Neural progenitor cell (in vitro differentiated cells): ENCODE data around the gene SEMA6D. TPM values are rescaled to one million over a fixed set of nuclear protein-coding genes. Genes with fewer than 3 reads are reported as not detected.

Source experiments
- DNase-seq: peaks from one replicate; pipeline ENCODE4 v3.0.0-alpha.2; 2016; ENCODE audit warnings: low spot score
- H2AFZ ChIP-seq: fragments of 200-600 bp; sonication (generic); replicated peaks from 2 replicates; pipeline ENCODE4 v1.6.1; 2016; ENCODE audit warnings: antibody characterized with exemption
- H3F3A ChIP-seq: fragments of 200-600 bp; sonication (generic); 2 replicates; pipeline ENCODE4 v1.6.1; 2016; ENCODE audit warnings: antibody characterized with exemption, low read depth
- H3K27ac ChIP-seq: fragments of 200-600 bp; sonication (generic); 2 replicates; pipeline ENCODE4 v1.5.1; 2016; ENCODE audit warnings: mild to moderate bottlenecking
- H3K27me3 ChIP-seq: fragments of 200-600 bp; sonication (generic); 2 replicates; pipeline ENCODE4 v1.6.1; 2016; ENCODE audit warnings: mild to moderate bottlenecking, moderate library complexity
- H3K36me3 ChIP-seq: fragments of 200-600 bp; sonication (generic); 2 replicates; pipeline ENCODE4 v1.5.1; 2016
- H3K4me1 ChIP-seq: fragments of 200-600 bp; sonication (generic); 2 replicates; pipeline ENCODE4 v1.6.1; 2016; ENCODE audit warnings: mixed run types
- H3K4me2 ChIP-seq: fragments of 200-600 bp; sonication (generic); 2 replicates; pipeline ENCODE4 v1.6.1; 2016
- H3K4me3 ChIP-seq: fragments of 200-600 bp; sonication (generic); 2 replicates; pipeline ENCODE4 v1.5.1; 2016
- H3K79me2 ChIP-seq: fragments of 200-600 bp; sonication (generic); 2 replicates; pipeline ENCODE4 v1.6.1; 2016; ENCODE audit warnings: low read depth
- H3K9ac ChIP-seq: fragments of 200-600 bp; sonication (generic); 2 replicates; pipeline ENCODE4 v1.6.1; 2016
- H3K9me3 ChIP-seq: fragments of 200-600 bp; sonication (generic); 2 replicates; pipeline ENCODE4 v1.5.1; 2016; ENCODE audit warnings: low read depth
- H4K20me1 ChIP-seq: fragments of 200-600 bp; sonication (generic); 2 replicates; pipeline ENCODE4 v1.6.1; 2016; ENCODE audit warnings: low read depth
- H3K27ac Mint-ChIP-seq: 3 replicates; pipeline ENCODE4 v1.8.0; 2021; ENCODE audit warnings: mixed read lengths
- H3K27me3 Mint-ChIP-seq: 2 replicates; pipeline ENCODE4 v1.8.0; 2022; ENCODE audit warnings: low read depth, mild to moderate bottlenecking, inconsistent platforms, moderate library complexity, mixed read lengths; ENCODE audit not compliant: insufficient read depth
- H3K36me3 Mint-ChIP-seq: 3 replicates; pipeline ENCODE4 v1.8.0; 2021; ENCODE audit warnings: mixed read lengths
- H3K4me1 Mint-ChIP-seq: 3 replicates; pipeline ENCODE4 v1.8.0; 2021; ENCODE audit warnings: mixed read lengths
- H3K4me3 Mint-ChIP-seq: 3 replicates; pipeline ENCODE4 v1.8.0; 2021; ENCODE audit warnings: mild to moderate bottlenecking, moderate library complexity, mixed read lengths
- H3K9me3 Mint-ChIP-seq: 3 replicates; pipeline ENCODE4 v1.8.0; 2020; ENCODE audit warnings: mixed read lengths
- EZH2 ChIP-seq: fragments of 200-600 bp; sonication (generic); IDR thresholded peaks from 2 replicates; pipeline ENCODE4 v1.6.1; 2017; ENCODE audit warnings: antibody characterized with exemption, mild to moderate bottlenecking, moderate library complexity
- EZH2phosphoT487 ChIP-seq: fragments of 200-600 bp; sonication (generic); IDR thresholded peaks from 2 replicates; pipeline ENCODE4 v1.6.1; 2017; ENCODE audit warnings: antibody characterized with exemption
- total RNA-seq: library from RNA; depleted of rRNA; stranded (reverse); fragments of >200 nt; gene quantifications from 2 replicates; pipeline ENCODE4 v1.2.3, GENCODE V29; 2015; ENCODE audit warnings: low replicate concordance
- TF ChIP-seq, protein P1 (sequence below): fragments of 200-600 bp; sonication (generic); IDR thresholded peaks from 2 replicates; pipeline ENCODE4 v1.5.1; 2017; ENCODE audit warnings: antibody characterized with exemption, mild to moderate bottlenecking

SEMA6D gene
- total RNA-seq, 1 donor from 2014 or later = 23.5 TPM

DNA sequence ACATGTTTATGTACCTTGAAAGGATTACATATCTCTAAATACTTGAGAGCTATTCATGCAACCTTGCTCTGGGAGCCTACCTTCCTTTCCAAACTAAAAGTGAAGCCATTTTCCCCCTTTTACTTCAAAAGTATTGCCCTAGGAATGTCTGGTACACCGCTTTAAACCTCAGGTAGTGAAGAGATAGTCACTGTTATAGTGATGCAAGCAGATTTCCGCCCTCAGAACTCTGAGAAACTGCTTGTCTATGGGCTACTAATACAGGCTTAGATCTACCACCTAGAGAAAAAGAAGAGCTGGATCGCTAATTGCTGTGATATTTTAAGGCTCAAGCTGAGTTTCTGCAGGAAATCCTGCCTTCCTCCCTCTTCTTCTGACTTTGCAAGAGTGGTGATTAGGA is 78.6 kb downstream of the SEMA6D start:
- Mint-ChIP-seq H3K27me3 (peaks cover 3% of the 10 kb centered on the region), H3K9me3 (no peaks in the 10 kb centered on the region), H3K4me3 (no peak overlapping the region), H3K27ac (no peak overlapping the region), H3K4me1 (peaks cover 6% of the 10 kb centered on the region), H3K36me3 (no peaks in the 10 kb centered on the region)
- no peak overlapping the region for H3K4me2 ChIP-seq
- no peaks in the 10 kb centered on the region for H3K36me3 ChIP-seq
- no peak overlapping the region for H3K4me3 ChIP-seq
- no peaks in the 10 kb centered on the region for H3K79me2 ChIP-seq
- no peak overlapping the region for H3K9ac ChIP-seq
- no peaks in the 10 kb centered on the region for H3K27me3 ChIP-seq
- no peaks in the 10 kb centered on the region for H3F3A ChIP-seq
- H3K27ac ChIP-seq = no peak overlapping the region
- no peaks in the 10 kb centered on the region for H3K9me3 ChIP-seq
- TF ChIP-seq, protein P1, sequence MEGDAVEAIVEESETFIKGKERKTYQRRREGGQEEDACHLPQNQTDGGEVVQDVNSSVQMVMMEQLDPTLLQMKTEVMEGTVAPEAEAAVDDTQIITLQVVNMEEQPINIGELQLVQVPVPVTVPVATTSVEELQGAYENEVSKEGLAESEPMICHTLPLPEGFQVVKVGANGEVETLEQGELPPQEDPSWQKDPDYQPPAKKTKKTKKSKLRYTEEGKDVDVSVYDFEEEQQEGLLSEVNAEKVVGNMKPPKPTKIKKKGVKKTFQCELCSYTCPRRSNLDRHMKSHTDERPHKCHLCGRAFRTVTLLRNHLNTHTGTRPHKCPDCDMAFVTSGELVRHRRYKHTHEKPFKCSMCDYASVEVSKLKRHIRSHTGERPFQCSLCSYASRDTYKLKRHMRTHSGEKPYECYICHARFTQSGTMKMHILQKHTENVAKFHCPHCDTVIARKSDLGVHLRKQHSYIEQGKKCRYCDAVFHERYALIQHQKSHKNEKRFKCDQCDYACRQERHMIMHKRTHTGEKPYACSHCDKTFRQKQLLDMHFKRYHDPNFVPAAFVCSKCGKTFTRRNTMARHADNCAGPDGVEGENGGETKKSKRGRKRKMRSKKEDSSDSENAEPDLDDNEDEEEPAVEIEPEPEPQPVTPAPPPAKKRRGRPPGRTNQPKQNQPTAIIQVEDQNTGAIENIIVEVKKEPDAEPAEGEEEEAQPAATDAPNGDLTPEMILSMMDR = no peak
- TF ChIP-seq EZH2 (no peak), EZH2phosphoT487 (no peak)
- DNase-seq = no peak
- H2AFZ ChIP-seq = peak overlapping the region; percentile 39
- no peaks in the 10 kb centered on the region for H4K20me1 ChIP-seq
- H3K4me1 ChIP-seq = peaks cover 13% of the 10 kb centered on the region

DNA sequence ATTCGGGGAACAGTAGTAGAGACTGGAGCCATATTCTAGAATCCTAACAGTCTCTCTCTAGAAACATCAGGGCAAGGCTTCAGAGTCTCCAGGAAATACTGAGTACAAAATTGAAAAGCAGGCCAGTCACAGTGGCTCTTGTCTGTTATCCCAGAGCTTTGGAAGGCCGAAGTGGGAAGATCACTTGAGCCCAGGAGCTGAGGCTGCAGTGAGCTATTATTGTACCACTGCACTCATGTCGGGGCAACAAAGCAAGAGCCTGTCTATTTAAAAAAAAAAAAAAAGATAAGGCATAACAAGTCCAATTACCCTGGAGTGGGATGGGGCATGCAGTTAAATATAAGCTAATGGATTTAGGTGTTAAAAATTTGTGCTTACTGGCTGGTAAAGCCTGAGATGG is 79.0 kb downstream of the SEMA6D start:
- H3K27ac ChIP-seq = no peak overlapping the region
- H3K36me3 ChIP-seq = no peaks in the 10 kb centered on the region
- H2AFZ ChIP-seq = peak overlapping the region; percentile 39

DNA sequence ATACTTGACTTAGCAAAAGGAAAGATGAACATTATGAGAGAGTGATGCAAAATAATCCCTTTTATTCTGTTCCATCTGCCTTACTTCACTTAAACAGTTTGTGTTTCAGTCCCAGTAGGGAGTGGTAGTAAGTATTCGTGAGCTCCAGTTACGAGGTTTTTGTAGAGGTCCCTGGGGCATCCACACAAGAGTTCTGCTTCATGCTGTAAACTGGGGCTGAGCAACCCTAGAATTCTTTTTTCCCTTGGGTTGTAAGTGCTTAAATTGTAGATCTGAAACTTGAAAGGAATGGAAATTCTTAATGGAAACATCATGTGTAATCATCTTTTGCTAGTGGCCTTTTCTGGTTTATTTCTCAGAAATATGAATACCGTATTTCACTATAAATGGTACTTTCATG is 79.5 kb downstream of the SEMA6D start:
- DNase-seq = no peak
- Mint-ChIP-seq H3K4me3 (no peak overlapping the region), H3K27ac (peak overlapping the region; percentile 32), H3K36me3 (no peaks in the 10 kb centered on the region), H3K9me3 (no peaks in the 10 kb centered on the region), H3K4me1 (peaks cover 6% of the 10 kb centered on the region), H3K27me3 (peaks cover 8% of the 10 kb centered on the region)
- no peak overlapping the region for H3K4me2 ChIP-seq
- TF ChIP-seq EZH2phosphoT487 (no peak), EZH2 (no peak)
- TF ChIP-seq, protein P1 = no peak
- H3F3A ChIP-seq = no peaks in the 10 kb centered on the region
- no peak overlapping the region for H3K27ac ChIP-seq
- no peak overlapping the region for H3K9ac ChIP-seq
- H3K36me3 ChIP-seq = no peaks in the 10 kb centered on the region
- no peak overlapping the region for H3K4me3 ChIP-seq
- H3K79me2 ChIP-seq = no peaks in the 10 kb centered on the region
- no peaks in the 10 kb centered on the region for H3K27me3 ChIP-seq
- H3K4me1 ChIP-seq = peaks cover 13% of the 10 kb centered on the region
- no peaks in the 10 kb centered on the region for H4K20me1 ChIP-seq
- no peak overlapping the region for H2AFZ ChIP-seq
- H3K9me3 ChIP-seq = no peaks in the 10 kb centered on the region

More for the DNA sequence above, 79.0 kb downstream of the SEMA6D start:
- Histone ChIP-seq H3K27me3 (no peaks in the 10 kb centered on the region), H3F3A (no peaks in the 10 kb centered on the region), H4K20me1 (no peaks in the 10 kb centered on the region), H3K4me3 (no peak overlapping the region), H3K9me3 (no peaks in the 10 kb centered on the region), H3K4me2 (no peak overlapping the region), H3K9ac (no peak overlapping the region), H3K79me2 (no peaks in the 10 kb centered on the region), H3K4me1 (peaks cover 13% of the 10 kb centered on the region)
- H3K27ac Mint-ChIP-seq = no peak overlapping the region
- H3K27me3 Mint-ChIP-seq = peaks cover 6% of the 10 kb centered on the region
- H3K4me3 Mint-ChIP-seq = no peak overlapping the region
- peaks cover 6% of the 10 kb centered on the region for H3K4me1 Mint-ChIP-seq
- no peaks in the 10 kb centered on the region for H3K9me3 Mint-ChIP-seq
- no peak for DNase-seq
- TF ChIP-seq, protein P1 = no peak
- no peak for TF ChIP-seq EZH2
- no peak for TF ChIP-seq EZH2phosphoT487
- no peaks in the 10 kb centered on the region for H3K36me3 Mint-ChIP-seq
